Measurements from ENCODE around the gene MAD1L1. TPM values are rescaled to one million over a fixed set of nuclear protein-coding genes. Genes with fewer than 3 reads are reported as not detected.

MAD1L1 gene
- total and polyA plus RNA-seq, 2 of the 8 experiments (the other 6 are each of a cell fraction or from before 2014, with no cell fraction given): 40.4 to 44.6 TPM

DNA sequence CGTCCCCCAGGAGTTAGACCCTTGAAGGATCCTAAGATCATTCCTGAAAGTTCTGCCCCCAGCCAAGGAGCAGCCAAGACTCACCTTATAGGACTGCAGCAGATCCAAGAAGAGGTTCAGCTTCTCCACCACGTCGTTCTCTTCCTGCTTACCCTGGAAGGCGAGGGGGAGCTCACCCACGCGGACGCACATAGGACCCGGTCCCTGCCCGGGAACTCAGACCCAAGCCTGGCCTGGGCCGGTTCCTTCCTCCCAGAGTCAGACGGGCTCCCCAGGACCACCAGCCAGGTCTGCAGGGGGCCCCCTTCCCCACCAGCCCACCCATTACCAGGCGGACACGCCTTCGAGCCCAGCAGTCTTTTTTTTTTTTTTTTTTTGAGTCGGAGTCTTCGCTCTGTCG is 24.9 kb upstream of the MAD1L1 start:
- peak overlapping the region; percentile 60; the same call in 1 of the 2 replicates for H2BK5ac ChIP-seq (ENCODE audit: low read depth, low read length)
- DNase-seq (ENCODE audit: low read depth in 1 of 2, low spot score in 2 of 2): no peak
- ChIA-PET POLR2A (ENCODE audit: partially characterized antibody) (interaction anchor here (1.0 to 4.1 kb wide), 5 partner anchors 9 to 96 kb away, joined by 3 to 13 read pairs (median 6); partner anchors contain the start of genes EIF3B, MRM2 and NUDT1), CTCF (ENCODE audit: partially characterized antibody) (interaction anchor here (0.8 to 2.1 kb wide), 4 partner anchors 9 to 90 kb away, joined by 4 to 9 read pairs (median 6); partner anchors contain the start of gene MAD1L1)
- H4K5ac ChIP-seq (ENCODE audit: insufficient read length, low read depth, low read length): no peak overlapping the region
- no peak overlapping the region for H2BK15ac ChIP-seq (ENCODE audit: low read length)
- no peak overlapping the region for H2AK5ac ChIP-seq (ENCODE audit: low read depth, low read length)
- H2AFZ ChIP-seq (ENCODE audit: low read length): no peak overlapping the region
- H3K4me2 ChIP-seq (ENCODE audit: insufficient read depth in 1 of 2, low read depth in 2 of 2, low read length in 2 of 2): no peak overlapping the region
- H3K9ac ChIP-seq (replicated peaks in 1 of 4; ENCODE audit: extremely low read depth in 1 of 4, low read depth in 3 of 4, low read length in 3 of 4): no peak overlapping the region
- no peak overlapping the region for H3K23ac ChIP-seq (ENCODE audit: insufficient read length)
- H3K27ac ChIP-seq (ENCODE audit: low read depth, low read length): no peak overlapping the region; the same call in 1 of the 2 replicates
- no peak overlapping the region for H3K18ac ChIP-seq (ENCODE audit: extremely low read depth, low read length)
- WGBS, 2 experiments (ENCODE audit: extremely low coverage in 1 of 2, insufficient coverage in 1 of 2, insufficient read length in 1 of 2, insufficient replicate concordance in 2 of 2, low coverage in 1 of 2, low lambda C conversion rate in 2 of 2, missing lambda C conversion rate in 1 of 2): 81% methylated on average over 9 of the region's 17 CpGs; no CpG with 5 or more reads in 1 of the 2 experiments
- H3K14ac ChIP-seq (ENCODE audit: insufficient read length): no peak overlapping the region
- FAIRE-seq: no peak
- peaks cover 0 to 14% (median 4%) of the 10 kb centered on the region in 4 experiments; a peak in 5 of 8 replicates for H3K36me3 ChIP-seq (ENCODE audit: control insufficient read depth in 2 of 4, insufficient read depth in 4 of 4, low read length in 3 of 4)
- H3K4ac ChIP-seq (replicated peaks; ENCODE audit: insufficient read length, low read depth, low read length): no peak overlapping the region
- H3K4me1 ChIP-seq (replicated peaks in 1 of 4; ENCODE audit: control insufficient read depth in 3 of 4, insufficient read depth in 4 of 4, low read length in 3 of 4): no peaks in the 10 kb centered on the region
- no peaks in the 10 kb centered on the region for H3K79me1 ChIP-seq (ENCODE audit: low read depth, low read length)
- H3K9me3 ChIP-seq (ENCODE audit: insufficient read depth in 2 of 2, low read depth in 1 of 2, low read length in 1 of 2): no peaks in the 10 kb centered on the region
- H3K56ac ChIP-seq (replicated peaks; ENCODE audit: insufficient read length, low read depth, low read length): no peak overlapping the region
- H4K8ac ChIP-seq (ENCODE audit: extremely low read depth, insufficient read depth, low read length): no peak overlapping the region
- H4K20me1 ChIP-seq (replicated peaks in 1 of 2; ENCODE audit: control insufficient read depth in 1 of 2, insufficient read depth in 2 of 2, low read length in 2 of 2): peaks cover 0 to 11% of the 10 kb centered on the region in 2 experiments
- H3K4me3 ChIP-seq (ENCODE audit: extremely low read depth in 1 of 4, insufficient read depth in 2 of 4, low read depth in 3 of 4, low read length in 4 of 4): no peak overlapping the region
- no peak overlapping the region for H2BK12ac ChIP-seq (ENCODE audit: low read depth, low read length)
- no peak overlapping the region for H4K91ac ChIP-seq (replicated peaks; ENCODE audit: insufficient read length, low read length)
- H3K23me2 ChIP-seq (ENCODE audit: low read depth, low read length): no peaks in the 10 kb centered on the region
- TF ChIP-seq TAF7 (optimal IDR thresholded peaks at IDR 0.05; ENCODE audit: borderline replicate concordance, low read depth, low read length): no peak
- no peak for TF ChIP-seq POLR2AphosphoS5 (IDR thresholded peaks at IDR 0.05; ENCODE audit: low read depth, low read length)
- no peak for TF ChIP-seq NANOG (IDR thresholded peaks at IDR 0.05; ENCODE audit: insufficient read depth, low read depth, low read length, poor library complexity, severe bottlenecking)
- TF ChIP-seq NRF1 (IDR thresholded peaks at IDR 0.05; ENCODE audit: low read depth, low read length): no peak
- no peak for TF ChIP-seq RNF2 (IDR thresholded peaks at IDR 0.05; ENCODE audit: borderline replicate concordance, low read depth, low read length, missing control alignments, poor library complexity, severe bottlenecking)
- H3K27me3 ChIP-seq (replicated peaks in 1 of 4; ENCODE audit: control insufficient read depth in 3 of 4, extremely low read depth in 1 of 4, insufficient read depth in 3 of 4, low read length in 3 of 4): no peaks in the 10 kb centered on the region
- no peak overlapping the region for H2BK120ac ChIP-seq (replicated peaks; ENCODE audit: low read depth, low read length)
- no peak overlapping the region for H2BK20ac ChIP-seq (ENCODE audit: low read length)
- no peaks in the 10 kb centered on the region for H3K79me2 ChIP-seq (ENCODE audit: control insufficient read depth in 1 of 2, insufficient read depth in 2 of 2, low read length in 2 of 2)
